Upper lobe of right lung (tissue), 1 donor: Measurements from ENCODE around the gene ARID1B. TPM values are rescaled to one million over a fixed set of nuclear protein-coding genes. Genes with fewer than 3 reads are reported as not detected.
A peak's percentile ranks its signal among the peaks of the same experiment; 100 is the strongest.

Source experiments
- ATAC-seq: fragments of 200-7000 bp; cut with Tn5 transposase; one replicate; pipeline ENCODE4 v1.9.1; 2020; ENCODE audit warnings: mild to moderate bottlenecking, moderate library complexity
- DNase-seq: peaks from one replicate; pipeline ENCODE4 v3.0.0-alpha.2; 2020
- H3K27ac ChIP-seq: fragments of 200-600 bp; one replicate; pipeline ENCODE4 v1.8.0; 2022
- H3K27me3 ChIP-seq: fragments of 200-600 bp; one replicate; pipeline ENCODE4 v1.8.0; 2022; ENCODE audit warnings: mild to moderate bottlenecking
- H3K36me3 ChIP-seq: fragments of 200-600 bp; one replicate; pipeline ENCODE4 v1.8.0; 2022
- H3K4me1 ChIP-seq: fragments of 200-600 bp; one replicate; pipeline ENCODE4 v1.8.0; 2022
- H3K4me3 ChIP-seq: fragments of 200-600 bp; one replicate; pipeline ENCODE4 v1.8.0; 2022; ENCODE audit warnings: mild to moderate bottlenecking
- H3K9me3 ChIP-seq: fragments of 200-600 bp; one replicate; pipeline ENCODE4 v1.8.0; 2022
- CTCF ChIP-seq: fragments of 200-600 bp; IDR thresholded peaks from one replicate; pipeline ENCODE4 v1.8.0; 2022; ENCODE audit warnings: antibody characterized with exemption
- intact Hi-C: fragments of 100-400 bp; cut with DNase I; formaldehyde crosslinking; loops from one replicate; pipeline ENCODE4 v1.11.0; 2022
- total RNA-seq: library from RNA; stranded (reverse); fragmentation: NEBNext Ultra II Directional; extraction: Animal tissue kit (Norgen Biotek cat#: 25700); gene quantifications from one replicate; pipeline ENCODE4 v1.2.1, GENCODE V29; 2021
- donor health status: DM: no; HTN: yes; CAD: no; lungs with severe emphysema.

The ARID1B gene
- total RNA-seq, 1 donor from 2014 or later: 80.4 TPM

GRCh38 chr6:156949376-156949775 lies 172.2 kb downstream of the ARID1B start:
- H3K27me3 ChIP-seq: no peaks in the 10 kb centered on the region
- TF ChIP-seq CTCF: no peak
- peak; percentile 78 for ATAC-seq
- no peak for DNase-seq
- H3K4me3 ChIP-seq: no peak overlapping the region
- intact Hi-C loops: no loop called here
- H3K4me1 ChIP-seq: peaks cover 17% of the 10 kb centered on the region
- H3K36me3 ChIP-seq: no peaks in the 10 kb centered on the region
- H3K27ac ChIP-seq: no peak overlapping the region
- no peaks in the 10 kb centered on the region for H3K9me3 ChIP-seq

DNA sequence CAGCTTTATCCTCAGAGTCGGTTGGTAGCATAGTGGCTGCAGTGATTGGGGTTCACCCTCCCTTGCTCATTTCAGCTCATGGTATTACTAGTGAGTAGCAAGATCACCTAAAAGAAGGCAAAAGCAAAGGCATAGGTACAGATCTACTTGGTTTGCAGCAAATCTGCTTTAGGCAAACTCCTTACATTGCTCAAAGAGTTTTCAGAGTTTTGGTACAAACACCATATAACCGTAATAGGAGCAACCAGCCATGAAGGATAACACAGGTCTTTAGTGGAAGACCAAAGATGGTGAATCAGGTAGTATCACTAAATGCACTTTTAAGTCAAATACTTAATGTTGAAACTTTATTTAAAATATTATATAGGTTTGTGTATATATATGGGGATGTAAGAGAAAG lies 172.9 kb downstream of the ARID1B start:
- H3K9me3 ChIP-seq: no peaks in the 10 kb centered on the region
- H3K27me3 ChIP-seq: no peaks in the 10 kb centered on the region
- no peak for TF ChIP-seq CTCF
- no peak overlapping the region for H3K27ac ChIP-seq
- ATAC-seq (no peak), DNase-seq (no peak)
- H3K4me1 ChIP-seq: peaks cover 17% of the 10 kb centered on the region
- H3K36me3 ChIP-seq: no peaks in the 10 kb centered on the region
- H3K4me3 ChIP-seq: no peak overlapping the region
- intact Hi-C loops: no loop called here

DNA sequence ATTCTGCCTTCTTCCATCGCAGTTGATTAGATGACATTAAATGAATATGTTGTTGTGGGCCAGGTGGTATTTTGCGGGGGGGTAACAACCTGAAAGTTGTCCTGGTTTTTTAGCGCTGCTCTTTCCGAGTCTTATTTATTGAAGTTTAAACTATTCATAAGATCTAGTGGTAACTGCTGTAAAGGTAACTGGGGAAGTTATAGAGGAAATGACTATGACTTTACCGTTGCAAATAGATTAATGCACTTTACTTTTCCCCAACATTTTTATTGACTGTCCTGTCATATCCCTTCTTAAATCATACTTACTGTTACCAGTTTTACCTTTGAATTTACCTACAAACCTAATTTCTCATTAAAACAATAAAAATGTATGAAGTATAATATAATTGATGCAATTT lies 173.4 kb downstream of the ARID1B start:
- H3K27me3 ChIP-seq: no peaks in the 10 kb centered on the region
- H3K9me3 ChIP-seq: no peaks in the 10 kb centered on the region
- H3K4me1 ChIP-seq: peaks cover 22% of the 10 kb centered on the region
- no peak for DNase-seq
- no peak overlapping the region for H3K4me3 ChIP-seq
- no peak overlapping the region for H3K27ac ChIP-seq
- no peak for ATAC-seq
- intact Hi-C loops: no loop called here
- H3K36me3 ChIP-seq: no peaks in the 10 kb centered on the region
- no peak for TF ChIP-seq CTCF

DNA sequence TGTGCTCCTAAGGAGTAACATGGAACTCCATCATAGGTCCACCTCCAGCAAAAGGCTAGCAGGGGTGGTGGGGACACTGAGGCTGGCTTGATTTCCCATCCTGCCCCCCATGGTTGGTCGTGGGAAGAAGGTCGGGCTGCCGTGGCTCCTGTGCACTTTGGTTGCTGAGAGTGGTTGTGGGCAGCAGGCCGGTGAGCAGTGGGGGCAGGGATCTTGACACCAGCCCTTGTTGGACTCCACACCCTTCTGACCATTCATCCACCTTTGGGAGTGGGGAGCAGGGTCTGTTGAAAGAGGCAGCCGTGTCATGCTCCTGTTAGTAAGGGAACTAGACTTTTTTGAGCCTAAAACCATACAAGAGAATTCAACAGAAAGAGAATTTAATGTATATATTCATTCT lies 175.2 kb downstream of the ARID1B start:
- no peaks in the 10 kb centered on the region for H3K36me3 ChIP-seq
- no peaks in the 10 kb centered on the region for H3K9me3 ChIP-seq
- H3K4me1 ChIP-seq: peaks cover 40% of the 10 kb centered on the region
- no peak overlapping the region for H3K27ac ChIP-seq
- DNase-seq: no peak
- no peak overlapping the region for H3K4me3 ChIP-seq
- no peaks in the 10 kb centered on the region for H3K27me3 ChIP-seq
- intact Hi-C loops: no loop called here
- no peak for TF ChIP-seq CTCF
- ATAC-seq: no peak

DNA sequence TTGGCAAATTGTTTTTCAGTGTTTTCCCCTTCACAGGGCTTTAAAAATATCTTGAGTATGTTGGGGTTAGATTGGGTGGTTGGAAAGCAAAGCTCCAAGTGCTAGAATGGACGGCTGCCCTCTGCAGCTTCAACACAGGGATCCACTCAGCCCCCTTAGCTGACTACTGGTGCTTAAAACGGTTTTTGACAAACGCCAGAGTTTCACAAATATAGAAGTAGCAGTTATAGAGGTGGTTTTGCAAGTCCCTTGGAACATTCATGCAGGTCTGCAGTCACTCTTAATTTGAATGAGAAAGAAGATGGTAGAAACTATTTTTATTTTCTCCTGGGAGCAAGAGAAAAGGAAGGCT lies 175.9 kb downstream of the ARID1B start:
- H3K27ac ChIP-seq: no peak overlapping the region
- H3K4me1 ChIP-seq: peaks cover 40% of the 10 kb centered on the region
- H3K9me3 ChIP-seq: no peaks in the 10 kb centered on the region
- TF ChIP-seq CTCF: no peak
- H3K4me3 ChIP-seq: no peak overlapping the region
- H3K27me3 ChIP-seq: no peaks in the 10 kb centered on the region
- no peaks in the 10 kb centered on the region for H3K36me3 ChIP-seq
- intact Hi-C loops: no loop called here
- DNase-seq (no peak), ATAC-seq (no peak)

- H3K4me1 ChIP-seq: peaks cover 40% of the 10 kb centered on the region
- ATAC-seq (peak; percentile 71), DNase-seq (no peak)
- no peak overlapping the region for H3K4me3 ChIP-seq
- H3K27me3 ChIP-seq: no peaks in the 10 kb centered on the region
- H3K27ac ChIP-seq: peak overlapping the region; percentile 28
- no peaks in the 10 kb centered on the region for H3K36me3 ChIP-seq
- no peak for TF ChIP-seq CTCF
- intact Hi-C loops: no loop called here
- H3K9me3 ChIP-seq: no peaks in the 10 kb centered on the region
These were observed 176.4 kb downstream of the ARID1B start for GRCh38 chr6:156953479-156954146.
